Activated CD4-positive, alpha-beta T cell treated with anti-CD3 and anti-CD28 coated beads for 48 hours (primary cell): ENCODE results near the gene AMOTL1.
"Not testable (repeated sequence)": the region's sequence is repeated elsewhere in the genome, so short reads cannot be mapped to it uniquely, and the experiment has no call there.

Experiments
- DNase-seq: peaks from one replicate; pipeline ENCODE4 v3.0.0-alpha.2; 2020

The AMOTL1 gene

DNA sequence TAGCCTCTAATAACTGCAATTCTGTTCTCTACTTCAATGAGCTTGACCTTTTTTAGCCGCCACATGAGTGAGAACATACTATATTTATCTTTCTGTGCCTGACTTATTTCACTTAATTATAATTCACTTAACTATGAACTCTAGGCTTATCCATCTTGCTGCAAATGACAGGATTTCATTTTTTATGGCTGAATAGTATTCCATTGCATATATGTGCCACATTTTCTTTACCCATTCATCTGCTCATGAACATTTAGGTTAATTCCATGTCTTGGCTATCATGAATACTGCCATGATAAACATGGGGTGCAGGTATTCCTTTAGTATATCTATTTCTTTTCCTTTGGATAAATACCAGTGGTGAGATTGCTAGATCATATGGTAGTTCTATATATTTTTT is 120.0 kb downstream of the AMOTL1 start:
- DNase-seq: no peak

DNA sequence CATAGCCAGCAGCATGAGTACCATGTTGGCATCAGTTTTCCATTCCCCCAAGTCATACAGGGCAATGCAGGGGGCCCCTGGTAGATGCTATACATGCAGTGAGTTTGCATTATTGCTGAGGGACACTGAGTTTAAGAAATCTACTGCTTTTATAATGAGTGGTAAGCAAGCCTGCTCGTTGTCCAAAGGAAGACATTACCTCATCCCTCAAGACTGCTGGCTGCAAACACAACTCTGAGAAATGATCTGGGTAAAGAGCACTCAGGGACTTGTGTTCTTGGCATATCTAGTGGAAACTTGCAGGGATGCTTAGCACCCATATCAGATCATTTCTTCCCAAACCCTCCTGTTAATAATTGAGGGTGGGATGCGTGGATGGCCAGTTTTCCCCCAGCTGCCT is 127.3 kb downstream of the AMOTL1 start:
- DNase-seq: no peak

DNA sequence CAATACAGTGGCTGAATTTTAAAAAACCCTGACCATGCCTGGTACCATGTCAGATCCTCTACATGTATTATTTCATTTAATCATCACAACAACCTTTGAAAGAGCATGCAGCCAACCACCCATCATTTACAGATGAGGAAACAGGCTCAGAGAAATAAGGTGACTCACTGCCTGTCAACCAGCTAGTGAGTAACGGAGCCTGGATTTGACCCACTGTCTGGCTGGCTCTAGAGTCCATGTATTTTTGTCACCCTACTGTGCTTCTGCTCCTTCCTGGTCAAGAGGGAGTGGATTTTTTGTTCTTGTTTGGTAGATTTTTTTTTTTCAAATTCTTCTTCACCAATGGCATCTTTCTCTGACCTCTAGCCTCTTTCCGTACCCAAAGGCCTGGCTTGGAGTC is 127.8 kb downstream of the AMOTL1 start:
- DNase-seq: no peak

DNA sequence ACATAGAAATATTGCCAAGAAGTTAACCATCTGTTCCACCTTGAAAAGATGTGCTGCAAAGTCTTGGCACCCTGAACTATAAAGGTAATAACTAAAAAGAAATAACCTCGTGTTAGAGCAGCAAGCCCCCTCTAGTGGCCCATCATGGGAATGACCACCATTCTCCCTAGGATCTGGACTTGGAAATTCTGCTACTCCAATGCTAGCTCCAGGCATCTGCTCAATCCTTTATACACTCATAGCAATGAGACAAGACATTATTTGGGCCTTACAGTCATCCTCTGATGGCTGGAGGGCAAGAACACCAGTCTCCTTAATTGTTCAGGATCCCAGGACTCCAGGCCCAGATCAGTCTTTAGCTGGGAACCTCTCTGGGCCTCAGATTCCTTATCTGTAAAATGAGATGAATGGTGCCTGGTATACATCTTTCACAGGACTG is 129.2 kb downstream of the AMOTL1 start:
- DNase-seq: peak; percentile 63

DNA sequence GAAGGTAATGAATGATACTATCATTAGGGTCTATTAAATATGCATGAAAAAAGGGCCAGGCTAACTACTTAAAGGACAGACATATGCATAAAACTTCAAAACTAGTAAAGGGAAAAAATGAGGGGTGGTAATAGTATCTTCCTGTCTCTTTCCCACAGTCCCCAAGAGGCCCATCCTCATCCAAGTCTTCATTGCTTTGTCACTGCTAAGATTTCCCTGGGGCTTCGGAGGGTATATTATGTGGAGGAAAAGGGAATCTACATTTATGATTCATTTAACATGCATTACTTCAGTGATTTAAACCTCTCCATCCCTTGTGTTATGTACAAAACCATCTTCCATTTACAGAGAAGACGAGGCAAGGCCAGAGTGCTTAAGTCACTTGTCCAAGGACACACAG is 139.1 kb downstream of the AMOTL1 start:
- DNase-seq: no peak

DNA sequence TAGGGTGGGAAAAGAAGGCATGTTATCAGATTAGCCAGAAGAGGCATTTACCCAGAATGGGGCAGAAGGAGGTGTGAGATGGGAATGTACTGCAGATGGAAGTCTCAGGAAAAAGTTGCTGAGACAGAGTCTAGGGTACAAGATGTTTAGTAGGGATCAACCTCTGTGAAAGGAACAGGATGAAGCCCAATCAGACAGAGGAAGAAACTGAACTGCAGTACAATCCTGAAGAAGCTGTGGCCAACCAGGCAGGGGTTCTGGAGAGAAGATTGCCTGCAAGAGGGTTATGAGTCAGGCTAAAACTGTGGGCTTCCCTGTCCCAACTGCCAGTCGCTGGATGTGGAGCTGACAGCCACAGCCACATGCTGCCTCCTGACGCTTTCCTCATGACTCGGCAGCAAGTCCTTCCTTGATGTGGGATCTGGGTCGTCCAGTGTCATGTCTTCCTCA is 141.2 kb downstream of the AMOTL1 start:
- no peak for DNase-seq

DNA sequence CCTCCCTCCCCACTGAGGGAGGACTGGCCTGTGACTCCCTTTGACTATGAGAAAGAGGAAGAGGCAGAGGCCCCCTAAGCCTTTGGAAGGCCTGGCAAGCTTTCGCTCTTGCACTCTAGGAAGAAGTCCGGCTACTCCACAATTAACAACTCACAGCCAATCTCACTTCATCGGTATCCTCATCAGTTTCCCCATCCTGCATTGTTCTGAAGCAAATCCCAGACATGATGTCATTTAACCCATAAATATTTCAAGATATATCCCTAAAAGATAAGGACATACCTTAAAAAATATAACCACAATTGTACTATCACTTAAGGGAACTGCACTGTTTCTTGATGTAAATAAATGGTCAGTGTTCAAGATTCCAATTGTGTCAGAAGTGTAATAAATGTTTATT is 142.1 kb downstream of the AMOTL1 start:
- no peak for DNase-seq

DNA sequence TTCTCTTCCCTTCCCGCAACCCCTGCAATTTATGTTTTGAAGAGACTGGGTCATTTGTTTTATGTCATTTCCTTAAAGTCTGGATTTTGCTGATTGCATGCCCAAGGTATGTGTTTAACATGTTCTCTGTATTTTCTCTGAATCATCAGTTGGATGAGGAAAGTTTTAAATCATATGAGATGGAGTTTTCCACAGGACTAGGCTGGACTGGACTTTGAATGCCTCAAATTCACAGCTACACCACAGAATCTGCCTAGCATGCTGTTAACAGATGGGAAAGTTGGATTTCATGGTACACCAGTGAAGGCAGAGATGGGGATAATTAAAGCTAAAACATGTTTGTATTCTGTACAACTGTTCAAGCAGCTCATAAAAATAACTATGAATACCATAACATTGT is 142.6 kb downstream of the AMOTL1 start:
- no peak for DNase-seq

DNA sequence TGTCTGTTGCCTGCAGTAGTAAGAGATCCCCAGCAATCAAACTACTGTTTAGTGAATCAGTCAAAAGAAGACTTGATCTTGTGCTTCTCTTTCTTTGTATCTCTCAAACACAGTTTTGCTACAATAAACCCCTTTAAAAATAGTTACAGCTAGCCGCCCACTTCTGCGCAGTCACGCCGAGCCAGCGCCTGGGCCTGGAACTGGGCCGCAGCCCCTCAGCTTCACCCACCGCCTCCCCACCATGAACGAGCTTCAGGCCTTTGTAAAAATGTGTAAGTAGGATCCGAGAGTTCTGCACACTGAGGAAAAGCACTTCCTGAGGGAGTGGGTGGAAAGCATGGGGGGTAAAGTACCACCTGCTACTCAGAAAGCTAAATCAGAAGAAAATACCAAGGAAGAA is 144.7 kb downstream of the AMOTL1 start:
- DNase-seq: no peak

DNA sequence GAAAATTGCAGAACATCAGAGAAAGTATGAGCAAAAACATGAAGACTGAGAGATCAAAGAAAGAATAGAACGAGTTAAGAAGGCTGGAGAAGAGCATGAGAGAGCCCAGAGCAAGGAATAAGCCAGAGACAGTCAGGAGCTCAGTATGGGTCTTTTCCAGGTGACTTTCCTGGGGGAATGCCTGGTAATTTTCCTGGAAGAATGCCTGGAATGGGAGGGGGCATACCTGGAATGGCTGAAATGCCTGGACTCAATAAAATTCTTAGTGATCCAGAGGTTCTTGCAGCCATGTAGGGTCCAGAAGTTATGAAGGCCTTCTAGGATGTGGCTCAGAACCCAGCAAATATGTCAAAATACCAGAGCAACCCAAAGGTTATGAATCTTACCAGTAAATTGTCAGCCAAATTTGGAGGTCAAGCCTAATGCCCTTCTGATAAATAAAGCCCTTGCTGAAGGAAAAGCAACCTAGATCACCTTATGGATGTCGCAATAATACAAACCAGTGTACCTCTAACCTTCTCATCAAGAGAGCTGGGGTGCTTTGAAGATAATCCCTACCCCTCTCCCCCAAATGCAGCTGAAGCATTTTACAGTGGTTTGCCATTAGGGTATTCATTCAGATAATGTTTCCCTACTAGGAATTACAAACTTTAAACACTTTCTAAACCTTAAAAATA is 145.7 kb downstream of the AMOTL1 start:
- DNase-seq: not testable (repeated sequence)

DNA sequence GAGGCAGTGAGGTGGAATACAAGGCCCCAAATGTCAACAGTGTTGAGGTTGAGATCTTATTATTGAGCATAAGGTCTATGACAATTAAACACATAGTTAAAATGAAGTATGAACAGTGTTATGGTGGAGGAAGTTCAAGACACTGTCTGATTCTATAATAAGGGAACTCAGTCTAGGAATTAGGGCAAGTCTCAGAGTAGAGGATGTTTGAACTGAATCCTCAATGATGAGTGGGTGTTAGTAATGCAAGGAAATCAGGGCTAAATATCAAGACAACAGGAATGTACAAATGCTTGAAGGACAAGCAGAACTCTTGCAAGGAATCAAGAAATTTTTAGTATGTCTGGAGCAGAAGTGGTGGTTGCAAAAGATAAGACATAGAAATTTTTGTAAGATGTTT is 152.2 kb downstream of the AMOTL1 start:
- no peak for DNase-seq

DNA sequence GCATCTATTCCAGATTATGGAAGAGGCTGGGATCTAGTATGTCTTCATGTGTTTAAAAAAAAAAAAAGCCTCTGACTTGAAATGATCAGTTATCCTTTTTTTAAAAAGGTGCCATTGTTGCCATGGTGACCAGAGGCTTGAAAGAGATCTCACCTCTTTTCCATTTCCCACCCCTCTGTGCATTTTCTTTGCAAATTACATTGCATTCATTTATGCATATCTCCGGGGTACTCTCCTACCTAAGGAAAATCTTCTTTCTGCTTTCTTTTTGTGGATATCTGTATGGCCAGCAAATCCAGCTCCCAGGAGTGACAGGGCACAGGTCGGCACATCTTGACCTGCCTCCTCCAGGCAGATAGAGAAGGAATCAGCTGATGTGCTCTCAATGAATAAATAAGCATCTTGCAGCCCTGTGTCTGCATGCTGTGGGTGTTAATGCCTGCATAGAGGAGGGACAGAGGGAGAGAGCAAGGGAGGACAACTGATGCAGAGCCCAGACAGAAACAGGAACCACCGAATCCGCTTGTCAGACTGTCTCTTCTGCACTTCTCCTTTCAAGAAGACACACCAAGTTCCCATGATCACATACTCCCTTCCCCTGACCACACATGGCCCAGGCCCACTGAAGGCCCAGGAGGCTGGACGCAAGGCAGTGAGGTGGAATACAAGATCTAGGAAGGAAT is 154.3 kb downstream of the AMOTL1 start:
- no peak for DNase-seq

DNA sequence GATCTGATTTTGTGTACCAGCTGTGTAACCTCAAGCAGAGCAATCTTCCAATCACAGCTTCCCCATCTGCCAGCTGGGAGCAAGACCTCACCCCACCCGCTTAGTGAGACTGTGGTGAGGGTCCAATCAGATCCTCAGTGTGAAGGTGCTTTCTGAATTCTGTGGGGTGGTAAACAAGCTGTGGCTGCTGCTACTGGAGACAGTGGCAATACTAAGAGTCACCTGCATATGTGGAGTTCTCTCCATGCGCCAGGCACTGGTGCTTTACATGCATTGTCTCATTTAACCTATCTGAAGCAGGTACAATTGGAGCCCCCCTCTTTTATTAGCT is 154.8 kb downstream of the AMOTL1 start:
- DNase-seq: no peak

DNA sequence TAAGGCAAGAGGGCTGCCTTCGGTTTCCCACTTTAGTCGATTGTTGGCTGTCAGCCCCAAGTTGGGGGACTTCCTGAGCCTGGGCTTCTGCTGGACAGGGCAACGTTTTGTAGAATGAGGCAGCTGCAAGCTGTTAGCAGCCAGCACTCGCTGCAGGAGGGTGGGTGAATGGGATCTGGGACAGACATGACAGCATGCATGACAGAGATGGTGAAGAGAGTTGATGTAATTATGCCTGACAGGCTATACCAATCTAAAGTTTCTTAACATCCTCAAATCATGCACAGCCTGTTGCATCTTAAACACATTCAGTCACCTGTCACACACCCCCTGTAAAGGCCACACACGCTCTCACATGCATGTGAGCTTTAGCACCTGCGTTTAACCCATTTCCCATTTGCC is 156.0 kb downstream of the AMOTL1 start:
- no peak for DNase-seq

DNA sequence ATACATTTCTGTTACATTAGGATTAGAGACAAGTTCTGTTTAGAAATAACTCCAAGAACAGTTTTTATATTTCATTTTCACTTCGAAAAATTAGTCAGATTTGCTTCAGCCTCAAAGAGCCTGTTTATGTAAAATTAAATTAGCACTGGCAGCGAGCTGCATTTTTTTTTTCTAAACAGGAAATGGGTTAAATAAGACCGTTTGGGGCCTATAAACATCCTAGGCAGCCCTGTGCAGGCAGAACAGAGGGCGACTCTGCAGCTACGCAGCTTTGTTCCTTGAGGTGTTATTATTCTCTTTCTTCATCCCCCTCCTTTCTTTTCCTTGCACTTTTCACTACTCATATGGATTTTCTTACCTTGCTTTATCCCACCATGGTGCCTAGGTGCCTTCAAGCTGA is 156.5 kb downstream of the AMOTL1 start:
- DNase-seq: no peak

DNA sequence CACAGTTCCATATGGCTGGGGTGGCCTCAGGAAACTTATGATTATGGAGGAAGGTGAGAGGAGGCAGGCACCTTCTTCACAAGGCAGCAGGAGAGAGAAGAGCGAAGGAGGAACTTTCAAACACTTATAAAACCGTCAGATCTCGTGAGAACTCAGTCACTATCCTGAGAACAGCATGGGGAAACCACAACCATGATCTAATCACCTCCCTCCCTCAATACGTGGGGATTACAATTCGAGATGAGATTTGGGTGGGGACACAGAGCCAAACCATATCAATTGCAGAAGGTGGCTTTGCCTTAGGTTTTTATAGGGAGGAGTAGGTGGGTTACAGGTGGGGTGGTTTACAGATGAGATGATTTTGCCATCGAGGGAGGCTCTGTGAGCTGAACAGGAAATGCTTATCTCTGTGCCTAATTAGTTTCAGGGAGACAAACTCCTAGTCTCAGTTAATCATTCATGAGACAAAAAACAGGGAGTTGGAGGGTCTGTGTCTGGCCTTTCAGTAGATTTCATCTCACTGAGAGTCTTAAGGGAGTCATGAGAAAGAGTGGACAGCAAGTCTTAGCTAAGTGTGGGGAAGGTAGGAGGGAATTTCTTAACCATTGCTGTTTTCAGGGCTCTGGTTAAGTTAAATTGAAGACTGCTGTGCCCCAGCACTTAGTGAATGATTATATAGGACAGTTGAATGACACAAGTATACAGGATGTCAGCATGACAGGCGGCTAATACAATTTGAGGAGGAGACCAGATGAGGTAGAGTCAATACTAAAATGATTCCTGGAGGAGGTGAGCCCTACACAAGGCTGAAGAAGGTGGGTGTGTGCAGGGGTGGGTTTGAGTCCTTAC is 157.5 kb downstream of the AMOTL1 start:
- DNase-seq: no peak

DNA sequence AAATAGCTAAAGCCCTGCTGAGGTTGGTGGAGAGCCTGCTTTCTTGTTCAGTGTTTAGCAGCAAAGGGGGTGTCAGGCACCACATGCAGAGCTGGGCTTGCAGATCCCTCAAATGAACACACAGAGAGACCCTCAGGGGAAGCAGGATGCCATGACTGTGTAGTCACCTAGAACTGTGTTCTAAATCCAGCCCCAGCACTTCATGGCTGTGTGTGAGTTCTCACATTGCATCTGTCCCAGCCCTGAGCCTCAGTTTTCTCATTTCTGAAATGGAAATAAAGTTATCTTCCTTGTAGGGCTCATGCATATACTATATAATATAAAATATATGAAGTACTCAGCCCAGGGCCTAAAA is 158.1 kb downstream of the AMOTL1 start:
- DNase-seq: no peak
